WERI-Rb-1 (cell line): Measurements from ENCODE around the gene MT1E.

ENCODE experiments used
- DNase-seq: peaks from one replicate; pipeline ENCODE4 v3.0.0-alpha.2; 2020
- H3K27ac ChIP-seq: fragments of 250-450 bp; sonication (Bioruptor Pico); 2 replicates; pipeline ENCODE4 v1.5.1; 2020; ENCODE audit warnings: mild to moderate bottlenecking, moderate library complexity
- H3K27me3 ChIP-seq: fragments of 250-450 bp; sonication (Bioruptor Pico); 2 replicates; pipeline ENCODE4 v1.5.1; 2021; ENCODE audit warnings: mild to moderate bottlenecking, low read depth, moderate library complexity; ENCODE audit not compliant: insufficient read depth, severe bottlenecking
- H3K36me3 ChIP-seq: fragments of 250-450 bp; sonication (Bioruptor Pico); 2 replicates; pipeline ENCODE4 v1.5.1; 2020; ENCODE audit warnings: mild to moderate bottlenecking, moderate library complexity
- H3K4me3 ChIP-seq: 2 replicates; pipeline ENCODE4 v1.5.1; 2011; ENCODE audit warnings: low read depth, mild to moderate bottlenecking, control low read depth, low read length
- H3K9me3 ChIP-seq: fragments of 250-450 bp; sonication (Bioruptor Pico); 2 replicates; pipeline ENCODE4 v1.5.1; 2021; ENCODE audit warnings: mild to moderate bottlenecking, moderate library complexity; ENCODE audit not compliant: severe bottlenecking
- TF ChIP-seq, protein P1 (sequence below): IDR thresholded peaks from 2 replicates; pipeline ENCODE4 v1.5.1; 2011; ENCODE audit warnings: low read depth, mild to moderate bottlenecking, control low read depth, inconsistent platforms, low read length

Gene MT1E

DNA sequence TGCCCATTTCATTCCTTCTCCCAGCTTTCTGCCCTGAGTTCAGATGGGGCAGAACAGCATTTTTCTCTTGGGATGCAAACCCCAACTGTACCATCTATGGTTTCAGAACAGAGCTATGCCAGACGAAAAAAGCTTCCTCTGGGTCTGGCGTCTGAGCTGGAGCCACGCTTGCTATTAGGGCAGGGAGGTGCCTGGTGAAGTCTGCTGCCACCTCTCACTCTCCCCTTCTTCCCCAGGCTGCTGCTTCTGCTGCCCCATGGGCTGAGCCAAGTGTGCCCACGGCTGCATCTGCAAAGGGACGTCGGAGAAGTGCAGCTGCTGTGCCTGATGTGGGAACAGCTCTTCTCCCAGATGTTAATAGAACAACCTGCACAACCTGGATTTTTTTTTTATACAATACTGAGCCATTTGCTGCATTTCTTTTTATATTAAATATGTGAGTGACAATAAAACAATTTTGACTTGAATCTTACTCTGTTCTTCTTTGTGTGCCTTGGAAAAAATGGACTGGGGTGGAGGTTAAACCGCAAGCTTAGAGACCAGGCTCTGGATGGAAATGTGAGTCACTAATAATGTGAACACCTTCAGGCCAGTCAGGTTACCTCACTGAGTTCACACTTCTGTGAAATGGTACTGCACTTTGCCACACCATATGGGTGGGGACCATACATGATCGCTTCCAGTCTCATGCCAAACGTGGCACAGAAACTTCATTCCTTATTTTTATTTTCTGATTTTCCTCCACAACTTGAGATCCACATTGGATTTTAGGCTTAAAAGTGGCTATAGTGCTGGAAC is 11.2 kb downstream of the MT1E start:
- Histone ChIP-seq H3K4me3 (no peak overlapping the region), H3K9me3 (no peaks in the 10 kb centered on the region), H3K27ac (no peak overlapping the region), H3K36me3 (no peaks in the 10 kb centered on the region), H3K27me3 (no peaks in the 10 kb centered on the region)
- no peak for DNase-seq
- TF ChIP-seq, protein P1, sequence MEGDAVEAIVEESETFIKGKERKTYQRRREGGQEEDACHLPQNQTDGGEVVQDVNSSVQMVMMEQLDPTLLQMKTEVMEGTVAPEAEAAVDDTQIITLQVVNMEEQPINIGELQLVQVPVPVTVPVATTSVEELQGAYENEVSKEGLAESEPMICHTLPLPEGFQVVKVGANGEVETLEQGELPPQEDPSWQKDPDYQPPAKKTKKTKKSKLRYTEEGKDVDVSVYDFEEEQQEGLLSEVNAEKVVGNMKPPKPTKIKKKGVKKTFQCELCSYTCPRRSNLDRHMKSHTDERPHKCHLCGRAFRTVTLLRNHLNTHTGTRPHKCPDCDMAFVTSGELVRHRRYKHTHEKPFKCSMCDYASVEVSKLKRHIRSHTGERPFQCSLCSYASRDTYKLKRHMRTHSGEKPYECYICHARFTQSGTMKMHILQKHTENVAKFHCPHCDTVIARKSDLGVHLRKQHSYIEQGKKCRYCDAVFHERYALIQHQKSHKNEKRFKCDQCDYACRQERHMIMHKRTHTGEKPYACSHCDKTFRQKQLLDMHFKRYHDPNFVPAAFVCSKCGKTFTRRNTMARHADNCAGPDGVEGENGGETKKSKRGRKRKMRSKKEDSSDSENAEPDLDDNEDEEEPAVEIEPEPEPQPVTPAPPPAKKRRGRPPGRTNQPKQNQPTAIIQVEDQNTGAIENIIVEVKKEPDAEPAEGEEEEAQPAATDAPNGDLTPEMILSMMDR, result no peak

DNA sequence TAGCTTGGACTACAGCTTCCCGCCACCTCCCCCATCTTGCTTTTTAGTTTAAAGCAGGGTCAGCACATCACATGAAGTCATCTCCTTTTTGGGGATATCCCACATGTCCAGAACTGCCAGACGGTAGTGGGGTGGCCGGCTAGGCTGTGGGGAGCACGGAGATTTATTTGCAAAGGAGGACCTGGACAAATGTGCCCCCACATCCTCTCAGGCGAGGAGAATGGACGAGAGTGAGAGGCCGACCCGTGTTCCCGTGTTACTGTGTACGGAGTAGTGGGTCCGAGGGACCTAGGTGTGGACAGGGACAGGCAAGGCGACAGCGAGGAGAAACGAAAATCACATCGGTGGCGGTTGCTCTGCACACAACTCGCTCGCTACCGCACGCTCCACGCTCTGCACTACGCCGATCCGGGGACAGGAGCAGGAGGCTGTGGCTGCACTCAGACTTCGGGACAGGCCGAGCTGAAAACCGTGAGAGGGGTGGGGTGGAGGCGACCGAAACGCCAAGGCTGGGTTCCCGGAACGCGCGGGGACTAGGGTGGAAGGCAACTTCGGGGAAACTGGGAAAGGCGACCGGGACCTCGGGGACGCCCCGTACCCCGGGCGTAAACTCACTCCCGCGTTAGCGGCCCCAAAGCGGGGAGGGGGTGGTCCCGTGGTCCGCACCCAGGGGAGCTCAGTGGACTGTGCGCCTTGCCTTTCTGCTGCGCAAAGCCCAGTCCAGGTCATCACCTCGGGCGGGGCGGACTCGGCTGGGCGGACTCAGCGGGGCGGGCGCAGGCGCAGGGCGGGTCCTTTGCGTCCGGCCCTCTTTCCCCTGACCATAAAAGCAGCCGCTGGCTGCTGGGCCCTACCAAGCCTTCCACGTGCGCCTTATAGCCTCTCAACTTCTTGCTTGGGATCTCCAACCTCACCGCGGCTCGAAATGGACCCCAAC is 12.5 kb downstream of the MT1E start, which contains the start of gene MT1A:
Gene MT1A (plus strand): TSS at position 853 of the 937 bp plus-strand sequence. CDS start 73 bp downstream, at position 926.
- no peaks in the 10 kb centered on the region for H3K9me3 ChIP-seq
- DNase-seq, result no peak
- H3K27ac ChIP-seq, result no peak within 1 kb of the TSS
- H3K4me3 ChIP-seq, result no peak within 1 kb of the TSS
- H3K36me3 ChIP-seq, result no peaks in the 10 kb centered on the region
- no peaks in the 10 kb centered on the region for H3K27me3 ChIP-seq
- TF ChIP-seq, protein P1, result no peak

DNA sequence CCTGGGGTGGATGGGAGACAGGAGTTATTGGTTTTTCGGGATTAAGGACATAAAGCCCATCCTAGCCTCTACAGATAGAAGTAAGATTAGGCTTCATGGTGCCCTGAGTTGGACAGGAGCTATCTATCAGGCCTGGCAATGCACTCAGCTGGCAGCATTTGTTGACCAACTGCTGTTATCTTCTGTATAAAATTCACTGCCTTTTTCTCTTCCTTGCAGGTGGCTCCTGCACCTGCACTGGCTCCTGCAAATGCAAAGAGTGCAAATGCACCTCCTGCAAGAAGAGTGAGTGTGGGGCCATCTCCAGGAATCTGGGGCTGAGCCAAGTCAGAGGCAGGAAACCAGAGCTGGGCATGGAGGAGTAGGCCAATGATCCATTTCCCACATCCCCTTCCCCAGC is 13.5 kb downstream of the MT1E start:
- no peak for DNase-seq
- Histone ChIP-seq H3K27ac (no peak overlapping the region), H3K36me3 (no peaks in the 10 kb centered on the region), H3K9me3 (no peaks in the 10 kb centered on the region), H3K4me3 (no peak overlapping the region), H3K27me3 (no peaks in the 10 kb centered on the region)
- TF ChIP-seq, protein P1, result no peak

DNA sequence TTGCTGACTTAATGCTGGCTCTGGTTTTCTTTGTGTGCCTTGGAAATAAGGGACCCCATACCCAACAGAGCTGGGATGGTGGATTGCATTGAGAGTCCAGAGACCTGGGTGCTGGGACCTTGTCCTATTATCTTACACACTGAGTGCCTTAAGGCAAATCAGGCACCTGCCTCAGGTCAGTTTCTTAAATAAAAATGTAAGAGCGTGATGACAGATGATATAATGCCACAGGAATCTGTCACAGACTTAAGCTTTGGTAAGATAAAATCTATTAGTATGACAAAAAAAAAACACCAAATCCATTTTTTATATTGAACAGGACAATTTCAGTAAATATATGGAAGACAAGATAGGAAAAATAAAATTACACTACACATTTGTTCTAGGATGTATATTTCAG is 14.5 kb downstream of the MT1E start:
- TF ChIP-seq, protein P1, result no peak
- Histone ChIP-seq H3K4me3 (no peak overlapping the region), H3K9me3 (no peaks in the 10 kb centered on the region), H3K27ac (peak overlapping the region; percentile 49; the same call in 1 of the 2 replicates), H3K27me3 (no peaks in the 10 kb centered on the region), H3K36me3 (no peaks in the 10 kb centered on the region)
- no peak for DNase-seq

DNA sequence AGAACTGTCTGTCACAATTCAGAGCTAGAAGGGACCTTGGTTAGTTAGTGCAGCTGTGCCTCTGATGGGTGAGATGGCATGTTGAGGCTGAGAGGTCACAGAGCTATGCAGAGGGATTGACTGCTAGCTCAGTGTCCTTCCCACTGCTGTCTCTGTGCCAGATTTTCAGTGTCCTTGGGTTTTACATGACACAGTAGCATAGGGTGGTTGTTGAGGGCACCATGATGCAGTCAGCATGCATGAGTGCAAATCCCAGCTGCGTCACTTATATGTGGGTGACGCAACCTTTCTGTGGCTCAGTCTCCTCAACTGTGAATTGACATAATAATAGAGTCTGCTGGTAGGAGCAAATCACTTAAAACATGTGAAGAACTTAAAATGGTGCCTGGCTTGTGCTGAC is 15.6 kb downstream of the MT1E start:
- DNase-seq, result no peak
- Histone ChIP-seq H3K27me3 (no peaks in the 10 kb centered on the region), H3K27ac (no peak overlapping the region; the same call in 1 of the 2 replicates), H3K4me3 (no peak overlapping the region), H3K36me3 (no peaks in the 10 kb centered on the region), H3K9me3 (no peaks in the 10 kb centered on the region)
- TF ChIP-seq, protein P1, result no peak
